Liver (tissue), 9 donors: ENCODE measurements around the gene ITGA11. TPM values are rescaled to one million over a fixed set of nuclear protein-coding genes. Genes with fewer than 3 reads are reported as not detected.
A peak's percentile ranks its signal among the peaks of the same experiment; 100 is the strongest.

ENCODE experiments used
- DNase-seq: peaks from one replicate; pipeline ENCODE4 v3.0.0-alpha.2; 2017; ENCODE audit warnings: low spot score
- H3K27ac ChIP-seq, 2 donors: one replicate each; pipeline ENCODE4 v1.7.0; 2013; ENCODE audit warnings: inconsistent platforms in 2 of 2, low read length in 2 of 2, control low read depth in 1 of 2, low read depth in 1 of 2, mild to moderate bottlenecking in 1 of 2
- H3K27me3 ChIP-seq, 4 donors: one replicate each; pipeline versions ENCODE4 v1.6.1 to v1.7.0; 2013; ENCODE audit warnings: low read length in 3 of 4, inconsistent platforms in 1 of 4, mild to moderate bottlenecking in 1 of 4, moderate library complexity in 1 of 4; ENCODE audit not compliant: control insufficient read depth in 4 of 4, insufficient read depth in 4 of 4
- H3K36me3 ChIP-seq, 4 donors: one replicate each; pipeline versions ENCODE4 v1.6.1 to v1.7.0; 2013; ENCODE audit warnings: low read length in 3 of 4, mild to moderate bottlenecking in 3 of 4, low read depth in 1 of 4, moderate library complexity in 1 of 4; ENCODE audit not compliant: control insufficient read depth in 4 of 4, insufficient read depth in 3 of 4
- H3K4me1 ChIP-seq, 4 donors: one replicate each; pipeline versions ENCODE4 v1.6.1 to v1.7.0; 2013; ENCODE audit warnings: low read length in 3 of 4, mild to moderate bottlenecking in 3 of 4, moderate library complexity in 1 of 4; ENCODE audit not compliant: control insufficient read depth in 4 of 4, insufficient read depth in 4 of 4
- H3K4me3 ChIP-seq, 3 donors: one replicate each; pipeline versions ENCODE4 v1.6.1 to v1.7.0; 2013; ENCODE audit warnings: low read length in 3 of 3, control low read depth in 1 of 3, low read depth in 1 of 3, mild to moderate bottlenecking in 1 of 3
- H3K9ac ChIP-seq, 2 donors: one replicate each; pipeline ENCODE4 v1.7.0; 2013; ENCODE audit warnings: low read length in 2 of 2, mild to moderate bottlenecking in 2 of 2, moderate library complexity in 2 of 2, control low read depth in 1 of 2, low read depth in 1 of 2
- H3K9me3 ChIP-seq, 4 donors: one replicate each; pipeline versions ENCODE4 v1.6.1 to v1.7.0; 2013; ENCODE audit warnings: low read length in 3 of 4; ENCODE audit not compliant: control insufficient read depth in 4 of 4
- EGR1 ChIP-seq, 2 donors: IDR thresholded peaks; 2 replicates each; pipeline ENCODE4 v1.6.1; 2016 to 2018; ENCODE audit warnings: antibody characterized with exemption in 2 of 2, low read depth in 2 of 2
- FOXA1 ChIP-seq: IDR thresholded peaks from 2 replicates; pipeline ENCODE4 v1.6.1; 2016; ENCODE audit warnings: antibody characterized with exemption
- FOXA2 ChIP-seq: IDR thresholded peaks from 2 replicates; pipeline ENCODE4 v1.6.1; 2016; ENCODE audit warnings: antibody characterized with exemption
- GABPA ChIP-seq, 2 donors: IDR thresholded peaks in 1 of 2; conservative IDR thresholded peaks in 1 of 2; 2 replicates each; pipeline ENCODE4 v1.6.1; 2016; ENCODE audit warnings: antibody characterized with exemption in 2 of 2, mild to moderate bottlenecking in 1 of 2, moderate library complexity in 1 of 2
- HNF4A ChIP-seq, 2 donors: conservative IDR thresholded peaks; 2 replicates each; pipeline ENCODE4 v1.6.1; 2016; ENCODE audit warnings: antibody characterized with exemption in 2 of 2, mild to moderate bottlenecking in 2 of 2
- HNF4G ChIP-seq: IDR thresholded peaks from 2 replicates; pipeline ENCODE4 v1.6.1; 2016; ENCODE audit warnings: antibody characterized with exemption
- JUND ChIP-seq, 2 donors: IDR thresholded peaks; 2 replicates each; pipeline ENCODE4 v1.6.1; 2016; ENCODE audit warnings: antibody characterized with exemption in 2 of 2
- NR2F2 ChIP-seq: IDR thresholded peaks from 2 replicates; pipeline ENCODE4 v1.6.1; 2016; ENCODE audit warnings: antibody characterized with exemption
- RXRA ChIP-seq, 2 donors: IDR thresholded peaks; 2 replicates each; pipeline ENCODE4 v1.6.1; 2017 to 2018; ENCODE audit warnings: antibody characterized with exemption in 2 of 2, mild to moderate bottlenecking in 1 of 2
- SP1 ChIP-seq: IDR thresholded peaks from 2 replicates; pipeline ENCODE4 v1.6.1; 2018; ENCODE audit warnings: antibody characterized with exemption, mild to moderate bottlenecking
- TAF1 ChIP-seq: conservative IDR thresholded peaks from 2 replicates; pipeline ENCODE4 v1.6.1; 2016; ENCODE audit warnings: antibody characterized with exemption, mild to moderate bottlenecking
- YY1 ChIP-seq: IDR thresholded peaks from 2 replicates; pipeline ENCODE4 v1.6.1; 2016; ENCODE audit warnings: antibody characterized with exemption, mild to moderate bottlenecking
- WGBS: extraction: QIAGEN DNeasy Blood & Tissue Kit; methylation state at CpG from one replicate; pipeline ENCODE4 v1.1.7; 2013; 5-methylcytosine and 5-hydroxymethylcytosine counted together
- polyA plus RNA-seq, 2 donors: library from polyadenylated mRNA; stranded (reverse) in 1 of 2; unstranded in 1 of 2; fragments of 200-250 nt in 1 of 2; fragments of >200 nt in 1 of 2; fragmentation: Nextera tagmentation in 1 of 2; extraction: Ambion mirVana in 1 of 2; gene quantifications; one replicate each; pipeline versions ENCODE4 v1.2.1 to v1.2.3, GENCODE V29; 2013 to 2015
- total RNA-seq, 2 donors: library from RNA; depleted of rRNA; stranded (reverse); fragments of >200 nt; gene quantifications; one replicate each; pipeline ENCODE4 v1.2.3, GENCODE V29; 2014
- TF ChIP-seq, protein P1 (sequence below): IDR thresholded peaks from 2 replicates; pipeline ENCODE4 v1.6.1; 2016; ENCODE audit warnings: antibody characterized with exemption
- TF ChIP-seq, protein P2 (sequence below): fragments of 150-350 bp; IDR thresholded peaks from 2 replicates; pipeline ENCODE4 v1.5.1; 2017; ENCODE audit warnings: improper control_type of control experiment, low read depth, low read length; ENCODE audit not compliant: missing input control
- TF ChIP-seq, protein P3 (sequence below): IDR thresholded peaks from 2 replicates; pipeline ENCODE4 v1.6.1; 2016; ENCODE audit warnings: antibody characterized with exemption
- TF ChIP-seq, protein P4 (sequence below): IDR thresholded peaks from 2 replicates; pipeline ENCODE4 v1.6.1; 2016; ENCODE audit warnings: antibody characterized with exemption
- donor health status: healthy.
- donor health status: healthy.
- donor health status: healthy.
- donor health status: healthy.
- donor health status: healthy.

Gene ITGA11
- total and polyA plus RNA-seq, 4 donors = 0.32 to 1.0 (median 0.67) TPM

DNA sequence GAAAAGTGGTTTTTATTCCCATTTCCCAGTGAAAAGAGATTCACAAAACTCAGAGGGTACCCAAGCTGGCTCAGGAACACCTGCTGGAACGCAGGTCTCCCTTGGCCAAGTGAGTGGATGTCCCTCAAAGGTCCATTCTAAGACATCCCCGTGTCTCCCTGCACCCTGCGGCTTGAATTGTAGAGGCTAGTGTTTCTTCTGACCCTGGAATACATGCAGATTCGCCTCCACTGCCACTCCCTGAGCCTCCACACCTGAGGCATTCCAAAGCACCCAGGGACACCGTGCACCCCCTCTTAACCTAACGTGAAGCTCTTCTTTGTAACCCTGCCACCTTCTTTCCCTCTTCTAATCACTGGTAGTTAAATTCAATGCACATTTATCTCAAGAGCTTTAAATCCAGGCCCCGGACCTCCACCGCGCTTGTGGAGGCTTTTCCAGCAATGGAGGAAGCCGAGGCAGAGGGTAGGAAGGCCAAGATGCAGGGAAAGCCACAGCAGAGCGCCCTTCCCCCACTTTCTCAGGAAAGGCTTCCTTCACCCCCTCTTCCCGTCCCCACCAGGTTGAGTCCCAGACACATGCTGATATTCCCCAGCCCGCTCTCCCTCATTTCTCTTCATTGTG is 590 bp upstream of the ITGA11 start:
- Histone ChIP-seq H3K27me3 (peaks cover 0 to 28% (median 12%) of the 10 kb centered on the region in 4 donors), H3K36me3 (no peaks in the 10 kb centered on the region), H3K9me3 (no peaks in the 10 kb centered on the region), H3K4me1 (peaks cover 0 to 13% (median 7%) of the 10 kb centered on the region in 4 donors), H3K4me3 (peak overlapping the region in 1 of 3 donors; percentile 22), H3K9ac (no peak overlapping the region), H3K27ac (no peak overlapping the region)
- TF ChIP-seq HNF4A (conservative IDR thresholded peaks at IDR 0.05) (no peak), RXRA (IDR thresholded peaks at IDR 0.05) (no peak), YY1 (no peak), FOXA2 (no peak), SP1 (no peak), HNF4G (no peak), JUND (IDR thresholded peaks at IDR 0.05) (no peak)
- TF ChIP-seq, protein P1, sequence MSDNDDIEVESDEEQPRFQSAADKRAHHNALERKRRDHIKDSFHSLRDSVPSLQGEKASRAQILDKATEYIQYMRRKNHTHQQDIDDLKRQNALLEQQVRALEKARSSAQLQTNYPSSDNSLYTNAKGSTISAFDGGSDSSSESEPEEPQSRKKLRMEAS = no peak
- TF ChIP-seq, protein P2, sequence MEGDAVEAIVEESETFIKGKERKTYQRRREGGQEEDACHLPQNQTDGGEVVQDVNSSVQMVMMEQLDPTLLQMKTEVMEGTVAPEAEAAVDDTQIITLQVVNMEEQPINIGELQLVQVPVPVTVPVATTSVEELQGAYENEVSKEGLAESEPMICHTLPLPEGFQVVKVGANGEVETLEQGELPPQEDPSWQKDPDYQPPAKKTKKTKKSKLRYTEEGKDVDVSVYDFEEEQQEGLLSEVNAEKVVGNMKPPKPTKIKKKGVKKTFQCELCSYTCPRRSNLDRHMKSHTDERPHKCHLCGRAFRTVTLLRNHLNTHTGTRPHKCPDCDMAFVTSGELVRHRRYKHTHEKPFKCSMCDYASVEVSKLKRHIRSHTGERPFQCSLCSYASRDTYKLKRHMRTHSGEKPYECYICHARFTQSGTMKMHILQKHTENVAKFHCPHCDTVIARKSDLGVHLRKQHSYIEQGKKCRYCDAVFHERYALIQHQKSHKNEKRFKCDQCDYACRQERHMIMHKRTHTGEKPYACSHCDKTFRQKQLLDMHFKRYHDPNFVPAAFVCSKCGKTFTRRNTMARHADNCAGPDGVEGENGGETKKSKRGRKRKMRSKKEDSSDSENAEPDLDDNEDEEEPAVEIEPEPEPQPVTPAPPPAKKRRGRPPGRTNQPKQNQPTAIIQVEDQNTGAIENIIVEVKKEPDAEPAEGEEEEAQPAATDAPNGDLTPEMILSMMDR = no peak
- TF ChIP-seq, protein P3, sequence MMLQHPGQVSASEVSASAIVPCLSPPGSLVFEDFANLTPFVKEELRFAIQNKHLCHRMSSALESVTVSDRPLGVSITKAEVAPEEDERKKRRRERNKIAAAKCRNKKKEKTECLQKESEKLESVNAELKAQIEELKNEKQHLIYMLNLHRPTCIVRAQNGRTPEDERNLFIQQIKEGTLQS = no peak
- DNase-seq = peak; percentile 21
- WGBS = 59% methylated on average over 13 of the region's 13 CpGs

DNA sequence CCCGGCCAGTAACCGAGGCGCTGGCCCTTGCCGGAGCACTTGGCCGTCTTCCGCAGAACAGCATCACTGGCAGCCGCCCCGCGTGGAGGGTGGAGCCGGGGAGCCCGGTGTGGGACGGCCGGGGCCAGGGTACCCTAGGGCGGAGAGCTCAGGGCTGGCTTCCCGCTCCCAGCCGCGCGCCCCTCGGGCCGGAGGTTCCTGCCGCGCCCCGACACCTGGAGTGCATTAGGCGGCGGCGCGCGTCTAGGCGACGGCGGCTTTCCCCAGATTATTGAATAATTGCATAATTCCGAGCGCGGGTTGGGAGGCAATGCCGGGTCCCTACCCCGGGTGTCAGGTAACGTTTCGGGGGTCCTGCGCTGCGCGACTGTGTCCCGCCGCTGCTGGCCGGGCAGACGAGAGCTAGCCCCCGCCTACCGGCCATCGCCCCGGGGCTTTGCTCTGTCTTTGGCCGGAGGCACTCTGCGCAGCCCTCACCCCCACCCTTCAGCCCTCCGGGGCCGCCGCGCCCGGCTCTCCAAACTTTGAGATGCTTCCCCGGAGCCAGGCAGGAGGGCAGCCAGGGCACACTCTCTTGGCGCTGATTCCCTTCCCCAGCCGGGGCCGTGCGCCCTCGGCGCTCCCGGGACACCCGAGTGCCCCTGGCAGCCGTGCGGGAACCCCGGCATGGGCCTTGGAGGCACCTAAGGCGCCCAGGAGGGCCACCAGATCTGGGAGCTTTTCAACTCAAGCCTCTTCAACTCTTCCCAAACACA is 749 bp downstream of the ITGA11 start:
- H3K4me1 ChIP-seq = peaks cover 0 to 13% (median 7%) of the 10 kb centered on the region in 4 donors
- peak overlapping the region in 2 of 3 donors; percentile 10 to 39 for H3K4me3 ChIP-seq
- DNase-seq = peak; percentile 32
- H3K27me3 ChIP-seq = peaks cover 0 to 28% (median 12%) of the 10 kb centered on the region in 4 donors
- H3K27ac ChIP-seq = no peak overlapping the region
- no peak overlapping the region for H3K9ac ChIP-seq
- no peaks in the 10 kb centered on the region for H3K36me3 ChIP-seq
- H3K9me3 ChIP-seq = no peaks in the 10 kb centered on the region
- TF ChIP-seq GABPA (IDR thresholded peaks at IDR 0.05 in 1 of 2, conservative IDR thresholded peaks at IDR 0.05 in 1 of 2) (no peak), NR2F2 (no peak), EGR1 (IDR thresholded peaks at IDR 0.05; ENCODE audit: low read depth in 2 of 2) (no peak), HNF4G (no peak), TAF1 (no peak), SP1 (no peak), JUND (IDR thresholded peaks at IDR 0.05) (no peak), FOXA1 (no peak), FOXA2 (no peak), RXRA (IDR thresholded peaks at IDR 0.05) (no peak)
- TF ChIP-seq, protein P4, sequence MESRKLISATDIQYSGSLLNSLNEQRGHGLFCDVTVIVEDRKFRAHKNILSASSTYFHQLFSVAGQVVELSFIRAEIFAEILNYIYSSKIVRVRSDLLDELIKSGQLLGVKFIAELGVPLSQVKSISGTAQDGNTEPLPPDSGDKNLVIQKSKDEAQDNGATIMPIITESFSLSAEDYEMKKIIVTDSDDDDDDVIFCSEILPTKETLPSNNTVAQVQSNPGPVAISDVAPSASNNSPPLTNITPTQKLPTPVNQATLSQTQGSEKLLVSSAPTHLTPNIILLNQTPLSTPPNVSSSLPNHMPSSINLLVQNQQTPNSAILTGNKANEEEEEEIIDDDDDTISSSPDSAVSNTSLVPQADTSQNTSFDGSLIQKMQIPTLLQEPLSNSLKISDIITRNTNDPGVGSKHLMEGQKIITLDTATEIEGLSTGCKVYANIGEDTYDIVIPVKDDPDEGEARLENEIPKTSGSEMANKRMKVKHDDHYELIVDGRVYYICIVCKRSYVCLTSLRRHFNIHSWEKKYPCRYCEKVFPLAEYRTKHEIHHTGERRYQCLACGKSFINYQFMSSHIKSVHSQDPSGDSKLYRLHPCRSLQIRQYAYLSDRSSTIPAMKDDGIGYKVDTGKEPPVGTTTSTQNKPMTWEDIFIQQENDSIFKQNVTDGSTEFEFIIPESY = no peak
- TF ChIP-seq, protein P1 = no peak
- TF ChIP-seq, protein P3 = no peak
- TF ChIP-seq, protein P2 = no peak
- 11% methylated on average over 69 of the region's 69 CpGs for WGBS
